GM19438 (cell line): ENCODE data around the gene ATXN1.

Source experiments
- ATAC-seq: cut with Tn5 transposase; IDR thresholded peaks from one replicate; pipeline ENCODE4 v1.9.1; 2021; ENCODE audit warnings: low read depth; ENCODE audit not compliant: unreplicated experiment

The ATXN1 gene

GRCh38 chr6:16432075-16433032 is 328.9 kb downstream of the ATXN1 start:
- ATAC-seq, result no peak

- no peak for ATAC-seq
These were observed 330.2 kb downstream of the ATXN1 start for GRCh38 chr6:16431106-16431505.

GRCh38 chr6:16430391-16431089 is 330.7 kb downstream of the ATXN1 start:
- no peak for ATAC-seq

- no peak for ATAC-seq
These were observed 331.6 kb downstream of the ATXN1 start for GRCh38 chr6:16429669-16430068.

GRCh38 chr6:16427124-16427523 is 334.1 kb downstream of the ATXN1 start:
- ATAC-seq, result no peak

- no peak for ATAC-seq
These were observed 335.2 kb downstream of the ATXN1 start for GRCh38 chr6:16425881-16426615.

GRCh38 chr6:16421462-16421960 is 339.7 kb downstream of the ATXN1 start:
- ATAC-seq, result peak; percentile 22

GRCh38 chr6:16420715-16421461 is 340.4 kb downstream of the ATXN1 start:
- peak; percentile 63 for ATAC-seq

- no peak for ATAC-seq
These were observed 340.9 kb downstream of the ATXN1 start for GRCh38 chr6:16420337-16420714.

- peak; percentile 58 for ATAC-seq
These were observed 341.5 kb downstream of the ATXN1 start for GRCh38 chr6:16419636-16420336.

GRCh38 chr6:16418151-16418550 is 343.1 kb downstream of the ATXN1 start:
- ATAC-seq, result no peak

- no peak for ATAC-seq
These were observed 345.6 kb downstream of the ATXN1 start for GRCh38 chr6:16415677-16416076.

- ATAC-seq, result no peak
These were observed 347.1 kb downstream of the ATXN1 start for GRCh38 chr6:16414205-16414604.

- ATAC-seq, result no peak
These were observed 347.9 kb downstream of the ATXN1 start for GRCh38 chr6:16413399-16413798.

GRCh38 chr6:16412982-16413381 is 348.3 kb downstream of the ATXN1 start:
- no peak for ATAC-seq

- no peak for ATAC-seq
These were observed 349.1 kb downstream of the ATXN1 start for GRCh38 chr6:16412171-16412570.

- no peak for ATAC-seq
These were observed 351.5 kb downstream of the ATXN1 start for GRCh38 chr6:16409531-16410441.

GRCh38 chr6:16408766-16409165 is 352.5 kb downstream of the ATXN1 start:
- ATAC-seq, result no peak

- ATAC-seq, result no peak
These were observed 354.3 kb downstream of the ATXN1 start for GRCh38 chr6:16406966-16407365.
